KOPT-K1 (cell line): ENCODE results near the gene NUDT16.
"Not testable (repeated sequence)": the region's sequence is repeated elsewhere in the genome, so short reads cannot be mapped to it uniquely, and the experiment has no call there.

ENCODE experiments used
- H3K27ac ChIP-seq: fragments of 200-600 bp; sonication (generic); 2 replicates; pipeline ENCODE4 v1.5.1; 2016; ENCODE audit warnings: antibody characterized with exemption, mild to moderate bottlenecking, low read depth, low read length; ENCODE audit not compliant: poor library complexity, severe bottlenecking
- H3K36me3 ChIP-seq: fragments of 200-600 bp; sonication (generic); 2 replicates; pipeline ENCODE4 v1.5.1; 2017; ENCODE audit warnings: antibody characterized with exemption, mild to moderate bottlenecking, low read length, moderate library complexity; ENCODE audit not compliant: insufficient read depth
- H3K9me3 ChIP-seq: fragments of 200-600 bp; sonication (generic); 2 replicates; pipeline ENCODE4 v1.5.1; 2017; ENCODE audit warnings: antibody characterized with exemption, low read length, mild to moderate bottlenecking; ENCODE audit not compliant: insufficient read depth, poor library complexity, severe bottlenecking

NUDT16 gene

GRCh38 chr3:131361464-131362421 is 19.8 kb upstream of the NUDT16 start:
- Histone ChIP-seq H3K36me3 (no peaks in the 10 kb centered on the region), H3K9me3 (no peaks in the 10 kb centered on the region), H3K27ac (no peak overlapping the region)

GRCh38 chr3:131363275-131363674 is 18.3 kb upstream of the NUDT16 start:
- no peak overlapping the region for H3K27ac ChIP-seq
- H3K36me3 ChIP-seq: no peaks in the 10 kb centered on the region
- H3K9me3 ChIP-seq: no peaks in the 10 kb centered on the region

DNA sequence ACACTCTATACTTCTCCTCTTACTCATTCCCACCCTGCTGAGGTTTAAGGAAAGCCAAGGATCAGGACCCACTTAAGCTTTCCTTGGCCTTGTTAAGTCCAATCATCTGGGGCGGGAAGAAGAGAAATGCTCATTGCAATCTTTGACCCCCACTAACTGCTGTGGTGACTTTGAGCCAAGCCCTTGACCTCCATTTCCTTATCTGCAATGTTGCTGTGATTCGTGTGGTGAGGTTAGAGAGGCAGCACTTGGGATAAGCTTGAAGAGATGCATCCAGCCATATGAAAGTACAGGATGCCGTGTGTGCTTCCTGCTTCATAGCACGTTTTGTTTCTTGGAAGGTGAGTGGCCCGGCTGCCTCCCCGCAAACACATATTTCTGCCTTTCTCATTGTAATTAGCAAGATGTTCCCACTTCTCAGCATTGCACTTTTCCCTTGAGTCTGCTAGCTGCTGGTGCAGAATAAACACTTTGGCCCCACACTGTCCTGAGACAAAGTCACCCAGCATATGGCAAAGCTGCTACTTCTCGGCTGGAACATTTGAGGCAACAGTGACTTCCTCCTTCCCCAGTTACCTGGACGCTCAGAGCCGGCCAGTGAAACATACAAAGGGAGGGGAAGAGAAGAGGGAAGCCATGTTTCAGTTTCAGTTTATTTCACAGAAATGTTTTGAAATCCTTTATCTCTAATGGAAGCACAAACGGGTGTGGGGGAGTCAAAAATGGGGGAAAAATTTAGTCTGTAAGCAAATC is 10.5 kb upstream of the NUDT16 start:
- Histone ChIP-seq H3K36me3 (no peaks in the 10 kb centered on the region), H3K27ac (no peak overlapping the region), H3K9me3 (peaks cover 4% of the 10 kb centered on the region)

- Histone ChIP-seq H3K27ac (no peak overlapping the region), H3K9me3 (peaks cover 4% of the 10 kb centered on the region)
These were observed 9.9 kb upstream of the NUDT16 start for GRCh38 chr3:131371688-131372066.

GRCh38 chr3:131374741-131375140 is 6.8 kb upstream of the NUDT16 start:
- Histone ChIP-seq H3K36me3 (no peaks in the 10 kb centered on the region), H3K27ac (no peak overlapping the region), H3K9me3 (peaks cover 2% of the 10 kb centered on the region)

More at GRCh38 chr3:131371688-131372066, 9.9 kb upstream of the NUDT16 start:
- no peaks in the 10 kb centered on the region for H3K36me3 ChIP-seq

GRCh38 chr3:131380821-131381444 is 641 bp upstream of the NUDT16 start:
- H3K9me3 ChIP-seq, H3K36me3 ChIP-seq, H3K27ac ChIP-seq: not testable (repeated sequence)

- Histone ChIP-seq H3K9me3 (no peaks in the 10 kb centered on the region), H3K36me3 (no peaks in the 10 kb centered on the region), H3K27ac (no peak overlapping the region)
These were observed 5.0 kb downstream of the NUDT16 start for GRCh38 chr3:131386429-131387165.

GRCh38 chr3:131387796-131388489 is 6.4 kb downstream of the NUDT16 start:
- no peak overlapping the region for H3K27ac ChIP-seq
- H3K36me3 ChIP-seq: no peaks in the 10 kb centered on the region

DNA sequence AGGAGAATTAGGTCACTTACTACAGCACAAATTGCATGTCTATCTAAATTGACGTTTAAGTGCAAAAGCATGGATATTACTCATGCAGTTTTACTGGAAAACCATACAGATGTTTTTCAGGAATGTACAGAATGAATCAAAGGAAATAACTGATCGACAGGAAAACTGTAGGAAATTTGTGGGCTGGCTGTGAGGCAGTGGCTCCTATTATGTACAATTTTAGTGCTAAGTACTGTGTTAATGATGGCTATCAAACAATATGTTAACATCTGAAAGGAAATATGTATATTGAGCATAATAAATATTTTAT is 6.9 kb downstream of the NUDT16 start:
- H3K9me3 ChIP-seq: no peaks in the 10 kb centered on the region
- no peaks in the 10 kb centered on the region for H3K36me3 ChIP-seq
- no peak overlapping the region for H3K27ac ChIP-seq

More at GRCh38 chr3:131387796-131388489, 6.4 kb downstream of the NUDT16 start:
- no peaks in the 10 kb centered on the region for H3K9me3 ChIP-seq

DNA sequence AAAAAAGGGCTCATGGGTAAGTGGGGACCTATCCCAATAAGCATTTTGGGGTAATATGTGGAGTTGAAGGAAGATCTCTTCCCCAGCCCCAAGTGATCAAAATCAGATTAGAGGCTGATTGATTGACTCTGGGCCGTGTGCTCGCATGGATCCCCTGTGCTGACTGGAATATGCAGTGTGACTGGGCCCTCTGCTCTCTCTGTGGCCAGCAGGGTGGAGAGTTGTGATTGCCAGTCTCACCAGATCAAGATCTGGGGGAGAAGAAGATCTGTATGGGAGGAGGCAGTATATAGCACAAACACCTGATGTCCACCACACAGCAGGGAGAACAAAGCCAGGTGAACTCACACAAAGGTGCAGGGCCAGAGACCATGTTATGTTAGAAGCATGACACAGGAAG is 8.8 kb downstream of the NUDT16 start:
- no peaks in the 10 kb centered on the region for H3K9me3 ChIP-seq
- H3K27ac ChIP-seq: no peak overlapping the region
- H3K36me3 ChIP-seq: no peaks in the 10 kb centered on the region

DNA sequence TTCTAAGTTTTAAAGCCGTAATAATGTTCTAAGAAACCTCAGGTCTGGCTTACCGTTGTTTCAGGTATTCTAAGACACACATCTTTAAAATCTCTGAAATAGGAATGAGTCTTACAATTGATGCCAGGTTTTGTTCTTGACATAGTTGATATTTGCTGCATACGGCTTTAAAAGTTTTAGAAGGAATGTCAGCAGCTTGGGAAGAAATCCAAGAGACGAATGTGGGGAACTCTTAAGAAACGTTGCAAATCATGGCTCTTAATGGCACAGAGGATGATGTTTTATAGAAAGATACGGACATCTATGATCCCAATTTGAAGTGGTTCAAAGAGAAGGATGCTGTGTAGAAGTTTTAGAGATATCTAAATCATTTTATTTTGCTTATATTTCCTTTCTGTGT is 11.5 kb downstream of the NUDT16 start:
- no peak overlapping the region for H3K27ac ChIP-seq
- H3K36me3 ChIP-seq: no peaks in the 10 kb centered on the region

GRCh38 chr3:131393868-131394267 is 12.3 kb downstream of the NUDT16 start:
- Histone ChIP-seq H3K9me3 (no peaks in the 10 kb centered on the region), H3K27ac (no peak overlapping the region), H3K36me3 (no peaks in the 10 kb centered on the region)

More for the DNA sequence above, 11.5 kb downstream of the NUDT16 start:
- no peaks in the 10 kb centered on the region for H3K9me3 ChIP-seq

- no peaks in the 10 kb centered on the region for H3K36me3 ChIP-seq
These were observed 12.8 kb downstream of the NUDT16 start for GRCh38 chr3:131394400-131394799.

DNA sequence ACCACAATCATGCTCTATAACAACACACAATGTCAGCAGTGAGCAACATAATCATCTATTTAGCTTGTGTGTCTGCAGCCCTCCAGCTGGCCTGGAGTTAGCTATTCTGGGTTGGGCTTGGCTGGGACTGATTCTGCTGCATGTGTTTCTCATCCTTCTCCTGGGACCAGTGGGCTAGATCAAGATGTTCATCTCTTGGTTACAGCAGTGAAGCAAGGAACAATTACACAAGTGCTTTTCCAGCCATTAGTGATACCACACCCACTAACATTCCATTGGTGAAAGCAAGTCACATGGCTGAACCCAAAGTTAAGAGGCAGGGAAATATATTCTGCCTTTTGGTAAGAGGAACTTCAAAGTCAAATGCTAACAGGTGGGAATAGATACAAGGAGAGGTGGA is 14.6 kb downstream of the NUDT16 start:
- Histone ChIP-seq H3K9me3 (no peaks in the 10 kb centered on the region), H3K27ac (no peak overlapping the region), H3K36me3 (no peaks in the 10 kb centered on the region)

More at GRCh38 chr3:131394400-131394799, 12.8 kb downstream of the NUDT16 start:
- Histone ChIP-seq H3K27ac (no peak overlapping the region), H3K9me3 (no peaks in the 10 kb centered on the region)
